GM19351 (cell line): ENCODE data around the gene LARGE1.

Experiments used
- ATAC-seq: cut with Tn5 transposase; IDR thresholded peaks from one replicate; pipeline ENCODE4 v1.9.1; 2021; ENCODE audit warnings: mild to moderate bottlenecking, moderate library complexity; ENCODE audit not compliant: unreplicated experiment

Gene LARGE1

GRCh38 chr22:33535937-33536875 lies 384.1 kb downstream of the LARGE1 start:
- ATAC-seq, result no peak

- no peak for ATAC-seq
Measured at GRCh38 chr22:33529424-33530113, 390.7 kb downstream of the LARGE1 start.

DNA sequence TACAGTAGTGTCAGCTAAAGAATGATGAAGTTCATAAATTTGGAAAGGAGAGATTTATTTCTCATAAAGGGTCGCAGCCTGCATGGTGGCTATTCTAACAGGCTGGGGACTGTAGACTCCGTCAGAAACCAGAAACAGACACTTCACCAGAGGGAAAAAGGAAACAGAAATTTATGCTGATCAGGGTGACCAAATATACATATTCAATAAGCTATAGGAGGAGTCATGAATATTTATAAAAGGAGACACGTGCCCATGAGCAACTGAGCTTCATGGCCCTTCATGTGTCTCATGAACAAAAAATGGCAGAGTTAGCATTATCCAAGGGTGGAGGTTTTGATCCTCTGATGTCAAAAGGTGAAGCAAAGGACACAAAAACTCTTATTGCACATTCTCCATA lies 392.1 kb downstream of the LARGE1 start:
- no peak for ATAC-seq

GRCh38 chr22:33526434-33527107 lies 393.7 kb downstream of the LARGE1 start:
- no peak for ATAC-seq

- no peak for ATAC-seq
Measured at GRCh38 chr22:33524511-33525260, 395.6 kb downstream of the LARGE1 start.

GRCh38 chr22:33521879-33522665 lies 398.2 kb downstream of the LARGE1 start:
- no peak for ATAC-seq

- ATAC-seq, result no peak
Measured at GRCh38 chr22:33520904-33521780, 399.1 kb downstream of the LARGE1 start.

- no peak for ATAC-seq
Measured at GRCh38 chr22:33519974-33520903, 400.0 kb downstream of the LARGE1 start.

- ATAC-seq, result no peak
Measured at GRCh38 chr22:33519071-33519973, 401.0 kb downstream of the LARGE1 start.

DNA sequence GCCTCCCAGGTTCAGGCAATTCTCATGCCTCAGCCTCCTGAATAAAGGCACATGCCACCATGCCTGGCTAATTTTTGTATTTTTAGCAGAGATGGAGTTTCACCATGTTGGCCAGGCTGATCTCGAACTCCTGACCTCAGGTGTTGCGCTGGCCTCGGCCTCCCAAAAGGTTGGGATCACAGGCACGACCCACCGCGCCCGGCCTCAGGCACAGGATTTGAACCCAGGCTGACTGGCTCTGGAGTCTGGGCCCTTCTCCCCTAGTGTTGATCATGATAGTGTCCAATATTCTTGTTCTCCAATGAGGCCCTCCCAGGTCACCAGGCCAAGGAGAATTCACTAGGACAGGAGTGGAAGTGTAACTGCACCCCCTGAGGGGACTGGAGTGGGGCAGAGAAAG lies 401.9 kb downstream of the LARGE1 start:
- ATAC-seq, result no peak

DNA sequence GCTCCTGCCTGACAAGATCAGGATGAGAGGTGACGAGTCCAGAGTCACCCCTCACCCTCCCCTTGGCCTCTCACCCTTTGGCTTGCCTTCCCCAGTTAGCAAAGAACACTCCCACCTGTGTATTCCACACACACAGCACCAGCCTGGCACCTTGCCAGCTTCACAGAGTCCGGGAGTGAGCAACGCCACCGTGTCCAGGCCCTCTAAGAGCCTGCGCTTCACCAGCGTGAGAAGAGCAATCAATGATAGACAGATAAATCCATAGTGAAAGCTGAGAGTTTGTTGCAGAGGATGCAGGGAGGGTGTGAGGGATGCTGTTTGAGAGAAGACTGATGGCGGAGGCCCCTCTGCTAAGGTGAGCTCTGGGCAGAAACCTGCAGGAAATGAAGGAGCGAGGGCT lies 404.5 kb downstream of the LARGE1 start:
- ATAC-seq, result no peak

DNA sequence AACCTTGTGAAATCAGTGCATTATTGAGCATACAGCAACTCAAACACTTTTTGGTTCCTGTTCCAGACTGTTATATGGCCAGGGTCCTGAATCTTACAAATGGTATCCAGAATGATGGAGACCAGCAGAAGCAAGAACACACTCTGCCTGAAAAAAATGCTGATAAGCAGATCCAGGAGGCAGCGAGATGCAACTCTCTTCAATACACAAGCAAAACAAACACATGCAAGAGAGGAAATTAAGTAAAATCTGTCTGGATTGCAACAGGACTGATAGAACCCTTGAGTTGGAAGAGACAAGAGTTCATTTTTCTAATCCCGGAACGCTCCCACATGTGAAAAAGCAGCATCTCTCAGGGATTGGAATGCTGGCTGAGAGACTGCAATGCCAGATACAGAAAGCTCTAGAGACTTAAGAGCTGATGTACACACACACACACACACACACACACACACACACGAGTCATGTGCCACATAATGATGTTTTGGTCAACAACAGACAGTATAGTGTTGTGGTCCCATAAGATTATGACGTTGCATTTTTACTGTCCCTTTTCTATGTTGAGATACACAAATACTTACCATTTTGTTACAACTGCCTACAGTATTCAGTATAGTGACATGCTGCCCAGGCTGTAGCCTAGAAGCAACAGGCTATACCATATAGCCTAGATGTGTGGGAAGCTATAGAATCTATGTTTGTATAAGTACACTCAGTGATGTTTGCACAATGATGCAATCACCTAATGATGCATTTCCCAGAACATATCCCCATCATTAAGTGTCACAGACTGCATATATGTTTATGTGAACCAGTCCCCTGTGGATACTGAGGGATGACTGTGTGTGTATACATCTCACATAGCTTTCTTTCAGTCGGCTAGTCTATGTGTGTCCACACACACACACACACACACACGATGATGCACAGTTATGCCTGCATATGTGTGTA lies 406.6 kb downstream of the LARGE1 start:
- no peak for ATAC-seq

DNA sequence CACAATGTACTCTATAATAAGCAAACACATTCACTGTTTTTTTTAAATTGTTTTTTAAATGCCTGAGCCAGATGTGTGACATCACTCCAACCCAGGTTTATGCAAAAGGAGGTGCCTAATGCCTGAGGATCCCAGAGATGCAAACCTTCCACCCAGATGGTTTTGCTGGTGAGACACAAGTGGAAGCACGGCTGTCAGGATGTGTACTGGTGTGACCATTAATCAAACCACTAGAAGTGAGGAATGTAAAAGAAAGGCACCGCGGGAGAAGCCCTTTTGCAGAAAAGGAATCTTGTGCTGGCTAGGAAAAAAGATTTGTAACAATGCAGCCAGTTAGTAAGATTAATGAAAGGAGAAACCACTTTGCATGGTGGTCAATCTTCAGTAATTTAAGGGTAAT lies 407.4 kb downstream of the LARGE1 start:
- ATAC-seq, result no peak

- no peak for ATAC-seq
Measured at GRCh38 chr22:33510429-33510904, 409.8 kb downstream of the LARGE1 start.

GRCh38 chr22:33504941-33505625 lies 415.2 kb downstream of the LARGE1 start:
- no peak for ATAC-seq
